ENCODE results near the gene VWA7.

DNA sequence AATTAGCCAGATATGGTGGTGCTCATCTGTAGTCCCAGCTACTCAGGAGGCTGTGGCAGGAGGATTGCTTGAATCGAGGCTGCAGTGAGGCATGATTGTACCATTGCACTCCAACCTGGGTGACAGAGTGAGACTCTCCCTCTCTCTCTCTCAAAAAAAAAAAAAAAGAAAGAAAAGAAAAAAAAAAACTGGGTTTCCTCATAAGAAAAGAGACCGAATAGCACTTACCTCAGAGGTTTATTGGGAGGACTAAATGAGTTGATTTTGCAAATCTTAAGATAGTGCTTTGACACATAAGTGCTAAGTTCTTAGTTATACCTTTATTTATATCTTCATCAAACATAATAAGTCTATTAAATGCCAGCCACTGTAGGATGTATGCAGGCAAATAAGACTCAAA, 6.3 kb downstream of the VWA7 start:
- no peak for TF ChIP-seq SUZ12 (IDR thresholded peaks at IDR 0.05; ENCODE audit: extremely low read depth, insufficient read depth, insufficient read length)
- TF ChIP-seq YY1 (IDR thresholded peaks at IDR 0.05; ENCODE audit: insufficient read depth, insufficient read length): no peak
- TF ChIP-seq ZNF274 (IDR thresholded peaks at IDR 0.05; ENCODE audit: low read depth, low read length): no peak
